ENCODE results near the gene AACS.

The AACS gene

GRCh38 chr12:125124320-125124966, 59.2 kb downstream of the AACS start:
- H3K27me3 ChIP-seq (ENCODE audit: insufficient read depth, low read length): no peaks in the 10 kb centered on the region
- no peaks in the 10 kb centered on the region for H3K4me1 ChIP-seq (ENCODE audit: insufficient read depth, low read length)
- no peak overlapping the region for H2AFZ ChIP-seq (ENCODE audit: low read depth, low read length)
- H3K9me3 ChIP-seq (ENCODE audit: low read length): no peaks in the 10 kb centered on the region
- H3K36me3 ChIP-seq (ENCODE audit: insufficient read depth, low read length): peaks cover 17% of the 10 kb centered on the region
- H3K4me3 ChIP-seq (ENCODE audit: low read length): no peak overlapping the region

GRCh38 chr12:125125271-125125670, 60.0 kb downstream of the AACS start:
- Histone ChIP-seq H3K9me3 (ENCODE audit: low read length) (no peaks in the 10 kb centered on the region), H3K4me3 (ENCODE audit: low read length) (no peak overlapping the region), H3K27me3 (ENCODE audit: insufficient read depth, low read length) (no peaks in the 10 kb centered on the region), H2AFZ (ENCODE audit: low read depth, low read length) (no peak overlapping the region), H3K4me1 (ENCODE audit: insufficient read depth, low read length) (no peaks in the 10 kb centered on the region), H3K36me3 (ENCODE audit: insufficient read depth, low read length) (peaks cover 21% of the 10 kb centered on the region)

- no peak overlapping the region for H3K4me3 ChIP-seq (ENCODE audit: low read length)
- H3K9me3 ChIP-seq (ENCODE audit: low read length): no peaks in the 10 kb centered on the region
- H3K36me3 ChIP-seq (ENCODE audit: insufficient read depth, low read length): peaks cover 24% of the 10 kb centered on the region
- no peaks in the 10 kb centered on the region for H3K4me1 ChIP-seq (ENCODE audit: insufficient read depth, low read length)
- no peaks in the 10 kb centered on the region for H3K27me3 ChIP-seq (ENCODE audit: insufficient read depth, low read length)
- no peak overlapping the region for H2AFZ ChIP-seq (ENCODE audit: low read depth, low read length)
Measured at GRCh38 chr12:125128439-125129178, 63.4 kb downstream of the AACS start.

GRCh38 chr12:125129179-125129571, 63.9 kb downstream of the AACS start:
- Histone ChIP-seq H3K9me3 (ENCODE audit: low read length) (no peaks in the 10 kb centered on the region), H2AFZ (ENCODE audit: low read depth, low read length) (no peak overlapping the region), H3K36me3 (ENCODE audit: insufficient read depth, low read length) (peaks cover 29% of the 10 kb centered on the region), H3K4me1 (ENCODE audit: insufficient read depth, low read length) (no peaks in the 10 kb centered on the region), H3K27me3 (ENCODE audit: insufficient read depth, low read length) (no peaks in the 10 kb centered on the region), H3K4me3 (ENCODE audit: low read length) (no peak overlapping the region)

GRCh38 chr12:125129591-125130255, 64.5 kb downstream of the AACS start:
- H3K27me3 ChIP-seq (ENCODE audit: insufficient read depth, low read length): no peaks in the 10 kb centered on the region
- no peaks in the 10 kb centered on the region for H3K9me3 ChIP-seq (ENCODE audit: low read length)
- no peak overlapping the region for H3K4me3 ChIP-seq (ENCODE audit: low read length)
- no peak overlapping the region for H2AFZ ChIP-seq (ENCODE audit: low read depth, low read length)
- no peaks in the 10 kb centered on the region for H3K4me1 ChIP-seq (ENCODE audit: insufficient read depth, low read length)
- peaks cover 32% of the 10 kb centered on the region for H3K36me3 ChIP-seq (ENCODE audit: insufficient read depth, low read length)

GRCh38 chr12:125131958-125132357, 66.7 kb downstream of the AACS start:
- Histone ChIP-seq H3K36me3 (ENCODE audit: insufficient read depth, low read length) (peaks cover 34% of the 10 kb centered on the region), H3K9me3 (ENCODE audit: low read length) (no peaks in the 10 kb centered on the region), H3K4me3 (ENCODE audit: low read length) (no peak overlapping the region)

GRCh38 chr12:125132698-125133400, 67.6 kb downstream of the AACS start:
- Histone ChIP-seq H3K27me3 (ENCODE audit: insufficient read depth, low read length) (no peaks in the 10 kb centered on the region), H3K36me3 (ENCODE audit: insufficient read depth, low read length) (peaks cover 36% of the 10 kb centered on the region), H3K4me3 (ENCODE audit: low read length) (no peak overlapping the region), H3K9me3 (ENCODE audit: low read length) (no peaks in the 10 kb centered on the region), H2AFZ (ENCODE audit: low read depth, low read length) (no peak overlapping the region), H3K4me1 (ENCODE audit: insufficient read depth, low read length) (no peaks in the 10 kb centered on the region)

More at GRCh38 chr12:125131958-125132357, 66.7 kb downstream of the AACS start:
- no peaks in the 10 kb centered on the region for H3K4me1 ChIP-seq (ENCODE audit: insufficient read depth, low read length)
- no peak overlapping the region for H2AFZ ChIP-seq (ENCODE audit: low read depth, low read length)
- no peaks in the 10 kb centered on the region for H3K27me3 ChIP-seq (ENCODE audit: insufficient read depth, low read length)

- no peaks in the 10 kb centered on the region for H3K9me3 ChIP-seq (ENCODE audit: low read length)
Measured at GRCh38 chr12:125133616-125134015, 68.4 kb downstream of the AACS start.

GRCh38 chr12:125134576-125134975, 69.3 kb downstream of the AACS start:
- Histone ChIP-seq H3K36me3 (ENCODE audit: insufficient read depth, low read length) (peaks cover 36% of the 10 kb centered on the region), H3K4me3 (ENCODE audit: low read length) (no peak overlapping the region), H3K4me1 (ENCODE audit: insufficient read depth, low read length) (no peaks in the 10 kb centered on the region), H3K27me3 (ENCODE audit: insufficient read depth, low read length) (no peaks in the 10 kb centered on the region), H2AFZ (ENCODE audit: low read depth, low read length) (no peak overlapping the region), H3K9me3 (ENCODE audit: low read length) (no peaks in the 10 kb centered on the region)

More at GRCh38 chr12:125133616-125134015, 68.4 kb downstream of the AACS start:
- peaks cover 36% of the 10 kb centered on the region for H3K36me3 ChIP-seq (ENCODE audit: insufficient read depth, low read length)
- H3K27me3 ChIP-seq (ENCODE audit: insufficient read depth, low read length): no peaks in the 10 kb centered on the region
- H3K4me1 ChIP-seq (ENCODE audit: insufficient read depth, low read length): no peaks in the 10 kb centered on the region
- H3K4me3 ChIP-seq (ENCODE audit: low read length): no peak overlapping the region
- H2AFZ ChIP-seq (ENCODE audit: low read depth, low read length): no peak overlapping the region

GRCh38 chr12:125135906-125136305, 70.7 kb downstream of the AACS start:
- Histone ChIP-seq H3K4me1 (ENCODE audit: insufficient read depth, low read length) (no peaks in the 10 kb centered on the region), H2AFZ (ENCODE audit: low read depth, low read length) (no peak overlapping the region), H3K27me3 (ENCODE audit: insufficient read depth, low read length) (no peaks in the 10 kb centered on the region), H3K36me3 (ENCODE audit: insufficient read depth, low read length) (peaks cover 24% of the 10 kb centered on the region), H3K9me3 (ENCODE audit: low read length) (no peaks in the 10 kb centered on the region), H3K4me3 (ENCODE audit: low read length) (no peak overlapping the region)

- no peaks in the 10 kb centered on the region for H3K27me3 ChIP-seq (ENCODE audit: insufficient read depth, low read length)
- H2AFZ ChIP-seq (ENCODE audit: low read depth, low read length): no peak overlapping the region
- no peaks in the 10 kb centered on the region for H3K9me3 ChIP-seq (ENCODE audit: low read length)
- H3K36me3 ChIP-seq (ENCODE audit: insufficient read depth, low read length): peaks cover 24% of the 10 kb centered on the region
- H3K4me3 ChIP-seq (ENCODE audit: low read length): no peak overlapping the region
- H3K4me1 ChIP-seq (ENCODE audit: insufficient read depth, low read length): no peaks in the 10 kb centered on the region
Measured at GRCh38 chr12:125136702-125137101, 71.5 kb downstream of the AACS start.

- peaks cover 24% of the 10 kb centered on the region for H3K36me3 ChIP-seq (ENCODE audit: insufficient read depth, low read length)
- no peak overlapping the region for H3K4me3 ChIP-seq (ENCODE audit: low read length)
Measured at GRCh38 chr12:125137766-125138344, 72.6 kb downstream of the AACS start.

More at GRCh38 chr12:125137766-125138344, 72.6 kb downstream of the AACS start:
- no peak overlapping the region for H2AFZ ChIP-seq (ENCODE audit: low read depth, low read length)
- no peaks in the 10 kb centered on the region for H3K4me1 ChIP-seq (ENCODE audit: insufficient read depth, low read length)
- H3K9me3 ChIP-seq (ENCODE audit: low read length): no peaks in the 10 kb centered on the region
- H3K27me3 ChIP-seq (ENCODE audit: insufficient read depth, low read length): no peaks in the 10 kb centered on the region

All from neuron (in vitro differentiated cells).